GM23248 (cell line): ENCODE measurements around the gene SLC34A1. TPM values are rescaled to one million over a fixed set of nuclear protein-coding genes. Genes with fewer than 3 reads are reported as not detected.

Experiments used
- DNase-seq: peaks from one replicate; pipeline ENCODE4 v3.0.0-alpha.2; 2015
- H2AFZ ChIP-seq: fragments of 200-600 bp; sonication (generic); 2 replicates; pipeline ENCODE4 v1.6.1; 2016; ENCODE audit warnings: antibody characterized with exemption
- H3F3A ChIP-seq: fragments of 200-600 bp; sonication (generic); 2 replicates; pipeline ENCODE4 v1.6.1; 2016; ENCODE audit warnings: mild to moderate bottlenecking, antibody characterized with exemption, mixed run types; ENCODE audit not compliant: insufficient read depth
- H3K27ac ChIP-seq: fragments of 200-600 bp; sonication (generic); 2 replicates; pipeline ENCODE4 v1.5.1; 2016; ENCODE audit warnings: mild to moderate bottlenecking
- H3K27me3 ChIP-seq: fragments of 200-600 bp; sonication (generic); replicated peaks from 2 replicates; pipeline ENCODE4 v1.6.1; 2016; ENCODE audit warnings: mild to moderate bottlenecking; ENCODE audit not compliant: insufficient read depth
- H3K36me3 ChIP-seq: fragments of 200-600 bp; sonication (generic); 2 replicates; pipeline ENCODE4 v1.6.1; 2016; ENCODE audit warnings: low read depth, mild to moderate bottlenecking
- H3K4me1 ChIP-seq: fragments of 200-600 bp; sonication (generic); 2 replicates; pipeline ENCODE4 v1.6.1; 2016; ENCODE audit warnings: mild to moderate bottlenecking; ENCODE audit not compliant: insufficient read depth
- H3K4me2 ChIP-seq: fragments of 200-600 bp; sonication (generic); one replicate; pipeline ENCODE4 v1.6.1; 2016; ENCODE audit warnings: mild to moderate bottlenecking; ENCODE audit not compliant: unreplicated experiment
- H3K4me3 ChIP-seq: fragments of 200-600 bp; sonication (generic); 2 replicates; pipeline ENCODE4 v1.5.1; 2016; ENCODE audit warnings: mild to moderate bottlenecking
- H3K79me2 ChIP-seq: fragments of 200-600 bp; sonication (generic); 2 replicates; pipeline ENCODE4 v1.6.1; 2016; ENCODE audit warnings: mild to moderate bottlenecking; ENCODE audit not compliant: insufficient read depth
- H3K9ac ChIP-seq: fragments of 200-600 bp; sonication (generic); 2 replicates; pipeline ENCODE4 v1.6.1; 2016; ENCODE audit warnings: mild to moderate bottlenecking
- H3K9me2 ChIP-seq: fragments of 200-600 bp; sonication (generic); 2 replicates; pipeline ENCODE4 v1.6.1; 2016; ENCODE audit warnings: mixed run types, mild to moderate bottlenecking, moderate library complexity; ENCODE audit not compliant: insufficient read depth
- H3K9me3 ChIP-seq: fragments of 200-600 bp; sonication (generic); one replicate; pipeline ENCODE4 v1.6.1; 2017; ENCODE audit warnings: low read depth
- H4K20me1 ChIP-seq: fragments of 200-600 bp; sonication (generic); 2 replicates; pipeline ENCODE4 v1.6.0; 2016; ENCODE audit not compliant: insufficient read depth
- EZH2 ChIP-seq: fragments of 200-600 bp; sonication (generic); IDR thresholded peaks from 2 replicates; pipeline ENCODE4 v1.6.1; 2018; ENCODE audit warnings: antibody characterized with exemption, mild to moderate bottlenecking; ENCODE audit not compliant: insufficient read depth, poor library complexity, severe bottlenecking
- EZH2phosphoT487 ChIP-seq: fragments of 200-600 bp; sonication (generic); IDR thresholded peaks from 2 replicates; pipeline ENCODE4 v1.6.1; 2018; ENCODE audit warnings: antibody characterized with exemption, moderate library complexity, mild to moderate bottlenecking, low read depth; ENCODE audit not compliant: insufficient read depth
- WGBS, 2 experiments: methylation state at CpG; one replicate each; pipeline ENCODE4 v1.1.6; 2015 to 2017; ENCODE audit warnings: low lambda C conversion rate in 2 of 2, low coverage in 1 of 2; ENCODE audit errors: missing lambda C conversion rate in 2 of 2; 5-methylcytosine and 5-hydroxymethylcytosine counted together
- in situ Hi-C: fragments of 300-500 bp; cut with MboI; formaldehyde crosslinking; loops from 2 replicates; pipeline ENCODE4 v1.15.0; 2020
- polyA plus RNA-seq: library from polyadenylated mRNA; unstranded; fragments of >200 nt; fragmentation: Nextera tagmentation; extraction: Ambion mirVana; gene quantifications from 2 replicates; pipeline ENCODE4 v1.2.1, GENCODE V29; 2016
- total RNA-seq: library from RNA; depleted of rRNA; stranded (reverse); fragments of >200 nt; shearing (Covaris generic); gene quantifications from 2 replicates; pipeline ENCODE4 v1.2.3, GENCODE V29; 2014

Gene SLC34A1
- total and polyA plus RNA-seq, 2 experiments from 2014 or later, result not detected

DNA sequence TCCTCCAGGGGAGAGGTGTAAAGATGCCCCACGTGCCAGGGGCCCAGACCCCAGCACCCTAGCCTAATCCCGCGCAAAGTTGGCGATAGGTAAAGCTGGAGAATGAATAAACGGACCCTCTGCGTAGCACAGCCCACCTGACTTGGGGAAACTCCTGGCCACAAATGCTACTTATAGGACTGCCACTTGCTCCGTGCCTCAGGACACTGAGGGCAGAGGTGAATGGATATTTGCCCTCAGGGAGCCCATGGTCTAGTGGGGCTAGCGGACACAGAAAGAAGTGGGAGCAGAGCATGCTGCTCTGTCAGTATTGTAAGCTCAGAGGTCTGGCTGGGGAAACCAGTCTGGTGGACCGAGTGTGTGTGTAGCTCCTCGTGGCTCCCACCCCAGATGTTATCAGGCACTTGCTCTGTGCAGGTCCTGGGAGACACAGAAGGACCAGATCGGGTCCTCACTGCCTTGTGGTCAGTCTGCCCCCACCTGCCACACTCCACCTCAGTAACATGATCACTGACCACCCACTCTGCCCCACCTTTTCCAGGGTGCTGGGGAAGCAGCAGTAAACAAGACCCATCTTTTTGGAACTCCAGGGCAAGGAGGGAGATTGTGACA, 43.1 kb downstream of the SLC34A1 start:
- in situ Hi-C loops, result no loop called here

DNA sequence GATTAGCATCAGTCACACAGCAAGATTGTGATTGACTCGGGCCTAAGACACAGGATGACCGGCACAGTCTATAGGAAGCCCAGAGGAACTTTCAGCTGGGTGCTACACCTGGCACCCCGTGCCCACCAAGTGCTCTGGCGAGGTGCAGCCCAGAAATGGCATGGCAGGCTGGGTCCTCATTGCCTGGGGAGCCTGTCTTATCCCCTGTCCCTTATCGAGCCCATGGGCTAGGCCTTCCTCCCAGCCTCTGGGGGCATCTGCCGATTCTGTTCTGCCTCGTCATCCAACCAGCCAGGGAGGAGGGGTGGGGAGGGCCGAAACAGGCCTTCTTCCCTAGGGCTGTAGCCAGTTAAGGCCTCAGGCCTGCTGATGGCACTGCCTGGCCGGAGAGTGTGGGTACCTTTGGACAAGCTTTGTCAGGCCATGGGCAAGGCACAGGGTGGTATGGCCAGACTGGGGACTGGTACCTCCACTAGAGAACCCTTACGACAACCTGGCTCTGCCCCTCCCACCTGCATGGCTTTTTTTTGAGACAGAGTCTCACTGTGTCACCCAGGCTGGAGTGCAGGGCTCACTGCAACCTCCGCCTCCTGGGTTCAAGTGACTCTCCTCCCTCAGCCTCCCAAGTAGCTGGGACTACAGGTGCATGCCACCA, 43.8 kb downstream of the SLC34A1 start:
- TF ChIP-seq EZH2 (no peak), EZH2phosphoT487 (no peak)
- H3K27ac ChIP-seq, result no peak overlapping the region
- H3K4me3 ChIP-seq, result peak overlapping the region; percentile 76
- WGBS, 2 experiments, result 87% methylated on average over 10 to 11 of the region's 11 CpGs
- peak overlapping the region; percentile 76 for H3K4me2 ChIP-seq
- no peaks in the 10 kb centered on the region for H3K36me3 ChIP-seq
- H4K20me1 ChIP-seq, result no peaks in the 10 kb centered on the region
- no peak for DNase-seq
- H3F3A ChIP-seq, result no peaks in the 10 kb centered on the region
- no peaks in the 10 kb centered on the region for H3K9me3 ChIP-seq
- H3K4me1 ChIP-seq, result peaks cover 10% of the 10 kb centered on the region
- no peaks in the 10 kb centered on the region for H3K27me3 ChIP-seq
- H3K79me2 ChIP-seq, result peaks cover 28% of the 10 kb centered on the region
- peak overlapping the region; percentile 91 for H3K9ac ChIP-seq
- H2AFZ ChIP-seq, result no peak overlapping the region
- in situ Hi-C loops, result no loop called here
- H3K9me2 ChIP-seq, result no peaks in the 10 kb centered on the region

More for the DNA sequence above, 43.1 kb downstream of the SLC34A1 start:
- no peaks in the 10 kb centered on the region for H3K27me3 ChIP-seq
- TF ChIP-seq EZH2 (no peak), EZH2phosphoT487 (no peak)
- H3K4me1 ChIP-seq, result peaks cover 10% of the 10 kb centered on the region
- peak; percentile 44 for DNase-seq
- peaks cover 28% of the 10 kb centered on the region for H3K79me2 ChIP-seq
- peak overlapping the region; percentile 91 for H3K9ac ChIP-seq
- H3K9me2 ChIP-seq, result no peaks in the 10 kb centered on the region
- peak overlapping the region; percentile 57 for H3K27ac ChIP-seq
- no peaks in the 10 kb centered on the region for H4K20me1 ChIP-seq
- no peaks in the 10 kb centered on the region for H3K36me3 ChIP-seq
- peak overlapping the region; percentile 76 for H3K4me2 ChIP-seq
- peak overlapping the region; percentile 53 for H2AFZ ChIP-seq
- no peaks in the 10 kb centered on the region for H3K9me3 ChIP-seq
- no peaks in the 10 kb centered on the region for H3F3A ChIP-seq
- H3K4me3 ChIP-seq, result peak overlapping the region; percentile 76
- 13 to 14% methylated on average over 11 of the region's 11 CpGs for WGBS, 2 experiments

DNA sequence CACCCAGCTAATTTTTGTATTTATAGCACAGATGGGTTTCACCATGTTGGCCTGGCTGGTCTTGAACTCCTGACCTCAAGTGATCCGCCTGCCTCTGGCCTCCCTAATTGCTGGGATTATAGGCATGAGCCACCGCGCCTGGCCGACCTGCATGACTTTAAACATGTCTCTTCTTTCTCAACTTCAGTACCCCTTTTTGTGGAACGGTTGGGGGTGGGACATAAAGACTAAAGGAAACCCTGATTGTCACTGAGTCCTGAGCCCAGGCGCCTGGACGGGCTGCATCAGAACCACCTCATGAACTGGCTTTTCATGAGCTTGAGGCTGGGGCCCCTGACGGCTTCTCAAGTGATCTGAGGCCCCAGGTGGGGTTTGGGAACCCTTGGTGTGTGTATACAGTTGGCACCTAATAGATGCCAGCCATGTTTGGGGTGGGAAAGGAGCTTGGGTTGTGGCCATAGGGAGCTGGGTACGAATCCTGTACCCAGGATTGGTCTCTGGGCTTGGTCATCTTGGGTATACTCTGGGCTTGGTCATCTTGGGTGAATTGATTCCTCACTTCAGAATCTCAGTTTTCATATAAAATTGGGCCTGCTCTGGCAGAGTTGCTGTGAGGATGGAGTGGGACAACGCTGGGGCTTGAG, 44.5 kb downstream of the SLC34A1 start:
- no peak for TF ChIP-seq EZH2phosphoT487
- no peak for TF ChIP-seq EZH2
- no peak overlapping the region for H2AFZ ChIP-seq
- H3K9me2 ChIP-seq, result no peaks in the 10 kb centered on the region
- no peak overlapping the region for H3K9ac ChIP-seq
- in situ Hi-C loops, result no loop called here
- WGBS, 2 experiments, result 87 to 91% methylated on average over 10 of the region's 10 CpGs
- no peak overlapping the region for H3K27ac ChIP-seq
- H3K9me3 ChIP-seq, result no peaks in the 10 kb centered on the region
- H3K4me3 ChIP-seq, result no peak overlapping the region
- peaks cover 28% of the 10 kb centered on the region for H3K79me2 ChIP-seq
- H3K4me1 ChIP-seq, result peaks cover 10% of the 10 kb centered on the region
- no peak overlapping the region for H3K4me2 ChIP-seq
- H3K36me3 ChIP-seq, result no peaks in the 10 kb centered on the region
- H4K20me1 ChIP-seq, result no peaks in the 10 kb centered on the region
- H3F3A ChIP-seq, result no peaks in the 10 kb centered on the region
- no peak for DNase-seq
- no peaks in the 10 kb centered on the region for H3K27me3 ChIP-seq

DNA sequence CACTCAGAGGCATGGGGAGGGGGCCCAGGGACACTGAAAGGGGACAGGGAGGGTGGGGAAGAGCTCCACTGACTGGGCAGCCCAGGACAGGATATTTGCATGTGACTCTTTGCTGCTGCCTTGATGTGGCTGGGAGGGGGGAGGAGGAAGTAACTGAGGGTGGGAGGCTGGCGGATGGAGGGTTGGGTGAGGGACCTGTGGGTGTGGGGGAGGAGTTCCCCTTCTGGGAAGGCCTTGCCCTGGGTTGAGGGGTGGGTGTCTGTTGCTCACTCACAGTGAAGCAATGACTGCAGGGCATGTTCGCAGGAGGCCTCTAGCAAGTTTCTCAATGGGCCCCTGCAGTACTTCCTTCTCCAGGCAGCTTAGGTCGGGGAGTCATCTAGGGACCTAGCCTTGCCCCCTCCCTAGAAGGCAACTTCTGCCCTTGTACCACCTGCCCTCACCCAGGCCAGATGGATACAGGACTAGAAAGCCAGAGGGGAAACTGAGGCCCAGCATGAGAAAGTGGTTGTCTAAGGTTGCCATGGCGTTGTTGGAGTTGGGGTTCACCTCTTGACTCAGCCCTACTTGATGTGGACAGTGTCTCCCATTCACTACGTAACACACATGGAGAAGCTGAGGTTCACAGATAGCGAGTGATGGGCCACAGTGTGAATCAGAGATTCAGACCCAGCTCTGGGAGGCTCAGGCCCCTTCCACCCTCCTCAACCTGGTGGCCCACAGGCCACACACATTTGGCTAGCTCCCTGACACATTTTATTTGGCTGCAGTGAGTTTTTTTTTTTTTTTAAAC, 45.2 kb downstream of the SLC34A1 start:
- Histone ChIP-seq H3K4me1 (peaks cover 10% of the 10 kb centered on the region), H2AFZ (no peak overlapping the region), H3K4me3 (no peak overlapping the region), H3K27ac (no peak overlapping the region), H3K4me2 (no peak overlapping the region), H3K36me3 (no peaks in the 10 kb centered on the region), H3K79me2 (peaks cover 28% of the 10 kb centered on the region), H3K27me3 (no peaks in the 10 kb centered on the region), H3K9ac (no peak overlapping the region), H4K20me1 (no peaks in the 10 kb centered on the region), H3F3A (no peaks in the 10 kb centered on the region), H3K9me2 (no peaks in the 10 kb centered on the region), H3K9me3 (no peaks in the 10 kb centered on the region)
- no peak for TF ChIP-seq EZH2
- no peak for TF ChIP-seq EZH2phosphoT487
- no peak for DNase-seq
- in situ Hi-C loops, result no loop called here
- WGBS, 2 experiments, result 96 to 99% methylated on average over 6 of the region's 6 CpGs
